Epidermal melanocyte (primary cell): ENCODE data around the gene INVS.
"Not testable (repeated sequence)": the region's sequence is repeated elsewhere in the genome, so short reads cannot be mapped to it uniquely, and the experiment has no call there.

Experiments
- DNase-seq: peaks from one replicate; pipeline ENCODE4 v3.0.0; 2011; ENCODE audit warnings: low spot score; ENCODE audit not compliant: insufficient read length

Gene INVS

GRCh38 chr9:100098887-100099721, at the start of gene INVS, which contains the start of gene ERP44:
INVS (plus strand) TSS chr9:100099243; CDS start chr9:100104522, 5,279 bp downstream.
ERP44 (minus strand) TSS chr9:100099000; CDS start chr9:100098840, 160 bp downstream.
- DNase-seq = peak; percentile 81

- DNase-seq = no peak
Measured at GRCh38 chr9:100049551-100049950, 49.5 kb upstream of the INVS start.

GRCh38 chr9:100052375-100052774, 46.7 kb upstream of the INVS start:
- DNase-seq = no peak

- no peak for DNase-seq
Measured at GRCh38 chr9:100056561-100056960, 42.5 kb upstream of the INVS start.

- no peak for DNase-seq
Measured at GRCh38 chr9:100057624-100058023, 41.4 kb upstream of the INVS start.

GRCh38 chr9:100058699-100059579, 40.1 kb upstream of the INVS start:
- no peak for DNase-seq

- DNase-seq = not testable (repeated sequence)
Measured at GRCh38 chr9:100062683-100063082, 36.4 kb upstream of the INVS start.

GRCh38 chr9:100063185-100063584, 35.9 kb upstream of the INVS start:
- DNase-seq = no peak

GRCh38 chr9:100064872-100065581, 34.0 kb upstream of the INVS start:
- DNase-seq = no peak

- no peak for DNase-seq
Measured at GRCh38 chr9:100066539-100066938, 32.5 kb upstream of the INVS start.

- DNase-seq = not testable (repeated sequence)
Measured at GRCh38 chr9:100067990-100068389, 31.1 kb upstream of the INVS start.

GRCh38 chr9:100069068-100069467, 30.0 kb upstream of the INVS start:
- DNase-seq = not testable (repeated sequence)

GRCh38 chr9:100070104-100071041, 28.7 kb upstream of the INVS start:
- no peak for DNase-seq

GRCh38 chr9:100071271-100071670, 27.8 kb upstream of the INVS start:
- no peak for DNase-seq

GRCh38 chr9:100072805-100073204, 26.2 kb upstream of the INVS start:
- no peak for DNase-seq

- no peak for DNase-seq
Measured at GRCh38 chr9:100074093-100074492, 24.9 kb upstream of the INVS start.

GRCh38 chr9:100074989-100075388, 24.1 kb upstream of the INVS start:
- DNase-seq = no peak

- not testable (repeated sequence) for DNase-seq
Measured at GRCh38 chr9:100076256-100076655, 22.8 kb upstream of the INVS start.

- no peak for DNase-seq
Measured at GRCh38 chr9:100082782-100083181, 16.3 kb upstream of the INVS start.

GRCh38 chr9:100083448-100084127, 15.5 kb upstream of the INVS start:
- no peak for DNase-seq
